GM12873 (cell line): ENCODE results near the gene TMCO4.

Experiments
- CTCF ChIP-seq: IDR thresholded peaks from 2 replicates; pipeline ENCODE4 v1.5.1; 2012; ENCODE audit warnings: low read depth, mild to moderate bottlenecking, moderate library complexity, low read length, control low read depth; ENCODE audit not compliant: insufficient read depth; ENCODE audit errors: missing control alignments

The TMCO4 gene

GRCh38 chr1:19799230-19800075 is at the start of gene TMCO4:
TSS of gene TMCO4 (minus strand) at chr1:19799916. CDS start at chr1:19780758, 19,158 bp downstream.
- peak; percentile 45 for TF ChIP-seq CTCF

GRCh38 chr1:19846338-19846737 is 46.6 kb upstream of the TMCO4 start:
- TF ChIP-seq CTCF = no peak

- no peak for TF ChIP-seq CTCF
Measured at GRCh38 chr1:19845555-19845954, 45.8 kb upstream of the TMCO4 start.

DNA sequence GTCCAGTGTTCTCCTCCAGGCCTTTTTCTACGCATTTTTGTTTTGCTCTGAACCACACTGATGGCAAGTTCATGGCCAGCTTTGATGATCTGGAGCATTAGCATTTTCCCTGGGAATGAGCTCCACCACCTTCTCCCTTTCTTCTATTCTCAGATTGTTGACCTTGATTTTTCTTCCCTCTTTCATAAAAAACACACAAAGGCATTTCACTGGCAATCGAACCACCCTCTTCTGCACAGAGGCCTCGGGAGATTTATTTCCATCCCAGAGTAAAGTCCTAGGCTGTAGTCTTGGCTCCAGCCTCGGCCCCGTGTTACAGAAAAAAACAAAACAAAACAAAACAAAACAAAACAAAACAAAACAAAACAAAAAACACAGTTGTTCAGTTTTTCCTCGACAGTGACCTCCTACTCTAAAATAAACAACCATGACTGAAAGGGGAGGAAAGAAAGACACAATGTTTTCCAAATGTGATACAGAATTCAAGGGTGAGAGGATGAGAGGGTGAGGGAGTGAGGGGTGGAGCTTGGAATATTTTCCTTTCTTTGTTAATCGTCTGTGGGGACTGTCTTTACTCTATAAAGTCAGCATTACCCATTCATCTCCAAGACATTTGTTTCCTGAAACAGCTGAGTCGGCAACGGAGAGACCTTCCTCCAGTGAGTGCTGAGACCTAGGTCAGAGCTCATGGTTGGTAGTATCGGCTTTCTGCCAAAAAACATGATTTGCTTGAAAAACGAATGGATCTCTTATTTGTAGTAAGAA is 45.2 kb upstream of the TMCO4 start:
- TF ChIP-seq CTCF = no peak

GRCh38 chr1:19840228-19840627 is 40.5 kb upstream of the TMCO4 start:
- no peak for TF ChIP-seq CTCF

- no peak for TF ChIP-seq CTCF
Measured at GRCh38 chr1:19837866-19838265, 38.1 kb upstream of the TMCO4 start.

- no peak for TF ChIP-seq CTCF
Measured at GRCh38 chr1:19835578-19835977, 35.9 kb upstream of the TMCO4 start.
